H9 (cell line): ENCODE measurements around the gene HBA1. TPM values are rescaled to one million over a fixed set of nuclear protein-coding genes. Genes with fewer than 3 reads are reported as not detected.

Source experiments
- DNase-seq: peaks from one replicate; pipeline ENCODE4 v3.0.0-alpha.2; 2017
- H2AFZ ChIP-seq: one replicate; pipeline ENCODE4 v1.6.1; 2013; ENCODE audit warnings: mild to moderate bottlenecking, low read length, control low read depth, moderate library complexity
- H2AK5ac ChIP-seq: 2 replicates; pipeline ENCODE4 v1.6.1; 2013; ENCODE audit warnings: low read length, control low read depth, mixed read lengths; ENCODE audit not compliant: insufficient read length
- H2BK120ac ChIP-seq: one replicate; pipeline ENCODE4 v1.6.1; 2013; ENCODE audit warnings: low read depth, mild to moderate bottlenecking, low read length, control low read depth, inconsistent platforms; ENCODE audit not compliant: poor library complexity, severe bottlenecking
- H2BK12ac ChIP-seq: 2 replicates; pipeline ENCODE4 v1.6.1; 2013; ENCODE audit warnings: low read length, control low read depth, mixed read lengths, low read depth; ENCODE audit not compliant: insufficient read length
- H2BK15ac ChIP-seq: 2 replicates; pipeline ENCODE4 v1.6.1; 2013; ENCODE audit warnings: low read depth, low read length, control low read depth
- H2BK20ac ChIP-seq: one replicate; pipeline ENCODE4 v1.6.1; 2013; ENCODE audit warnings: low read depth, mild to moderate bottlenecking, low read length, control low read depth, inconsistent platforms; ENCODE audit not compliant: poor library complexity, severe bottlenecking
- H2BK5ac ChIP-seq: 2 replicates; pipeline ENCODE4 v1.6.1; 2013; ENCODE audit warnings: low read length, control low read depth, mixed read lengths; ENCODE audit not compliant: insufficient read length
- H3K14ac ChIP-seq: 2 replicates; pipeline ENCODE4 v1.6.1; 2013; ENCODE audit warnings: low read length, control low read depth; ENCODE audit not compliant: insufficient read depth
- H3K18ac ChIP-seq: 2 replicates; pipeline ENCODE4 v1.6.1; 2013; ENCODE audit warnings: low read depth, mild to moderate bottlenecking, mixed read lengths, low read length, control low read depth; ENCODE audit not compliant: insufficient read length
- H3K23ac ChIP-seq: 2 replicates; pipeline ENCODE4 v1.6.1; 2013; ENCODE audit warnings: low read length, control low read depth, mixed read lengths, low read depth; ENCODE audit not compliant: insufficient read length
- H3K23me2 ChIP-seq: 2 replicates; pipeline ENCODE4 v1.6.1; 2013; ENCODE audit warnings: low read depth, mild to moderate bottlenecking, mixed read lengths, low read length, control low read depth; ENCODE audit not compliant: insufficient read length, poor library complexity, severe bottlenecking
- H3K27ac ChIP-seq: 2 replicates; pipeline ENCODE4 v1.5.1; 2013; ENCODE audit warnings: low read length, control low read depth, mixed read lengths, low read depth; ENCODE audit not compliant: insufficient read length
- H3K27me3 ChIP-seq: 2 replicates; pipeline ENCODE4 v1.6.1; 2013; ENCODE audit warnings: low read length, control low read depth, inconsistent platforms; ENCODE audit not compliant: insufficient read depth
- H3K4ac ChIP-seq: 2 replicates; pipeline ENCODE4 v1.6.1; 2013; ENCODE audit warnings: low read depth, mild to moderate bottlenecking, control low read depth, inconsistent platforms, low read length, moderate library complexity
- H3K4me1 ChIP-seq: 2 replicates; pipeline ENCODE4 v1.6.1; 2013; ENCODE audit warnings: low read length, control low read depth, inconsistent platforms; ENCODE audit not compliant: insufficient read depth
- H3K4me2 ChIP-seq: 2 replicates; pipeline ENCODE4 v1.6.1; 2013; ENCODE audit warnings: low read length, control low read depth, mixed read lengths; ENCODE audit not compliant: insufficient read length, insufficient read depth
- H3K56ac ChIP-seq: 2 replicates; pipeline ENCODE4 v1.6.1; 2013; ENCODE audit warnings: low read depth, mild to moderate bottlenecking, mixed read lengths, low read length, control low read depth; ENCODE audit not compliant: insufficient read length
- H3K79me1 ChIP-seq: 2 replicates; pipeline ENCODE4 v1.6.1; 2013; ENCODE audit warnings: low read depth, mild to moderate bottlenecking, moderate library complexity, low read length, control low read depth, inconsistent platforms; ENCODE audit not compliant: insufficient read depth, poor library complexity, severe bottlenecking
- H3K79me2 ChIP-seq: 2 replicates; pipeline ENCODE4 v1.6.1; 2013; ENCODE audit warnings: low read length, control low read depth, inconsistent platforms; ENCODE audit not compliant: insufficient read depth
- H3K9ac ChIP-seq: 2 replicates; pipeline ENCODE4 v1.6.1; 2013; ENCODE audit warnings: low read length, control low read depth, mixed read lengths; ENCODE audit not compliant: insufficient read length; ENCODE audit errors: extremely low read depth
- H3K9me3 ChIP-seq: one replicate; pipeline ENCODE4 v1.6.1; 2013; ENCODE audit warnings: low read depth, low read length, inconsistent platforms; ENCODE audit not compliant: control insufficient read depth
- H3T11ph ChIP-seq: one replicate; pipeline ENCODE4 v1.6.1; 2013; ENCODE audit warnings: mild to moderate bottlenecking, low read length, control low read depth, inconsistent platforms
- H4K20me1 ChIP-seq: one replicate; pipeline ENCODE4 v1.6.1; 2013; ENCODE audit not compliant: control insufficient read depth, insufficient read length, insufficient read depth
- H4K5ac ChIP-seq: 2 replicates; pipeline ENCODE4 v1.6.1; 2013; ENCODE audit warnings: low read depth, mild to moderate bottlenecking, mixed read lengths, low read length, control low read depth; ENCODE audit not compliant: insufficient read length
- H4K8ac ChIP-seq: replicated peaks from 2 replicates; pipeline ENCODE4 v1.6.1; 2013; ENCODE audit warnings: low read length, control low read depth, mixed read lengths, low read depth; ENCODE audit not compliant: insufficient read length
- H4K91ac ChIP-seq: 2 replicates; pipeline ENCODE4 v1.6.1; 2013; ENCODE audit warnings: low read depth, mild to moderate bottlenecking, moderate library complexity, mixed read lengths, low read length, control low read depth; ENCODE audit not compliant: insufficient read length
- H3K27ac Mint-ChIP-seq, 3 experiments: 2 replicates in 2 of 3; 3 replicates in 1 of 3; pipeline ENCODE4 v1.8.0; 2020 to 2021; ENCODE audit warnings: mixed read lengths in 3 of 3, mild to moderate bottlenecking in 1 of 3, moderate library complexity in 1 of 3
- H3K27me3 Mint-ChIP-seq: 2 replicates; pipeline ENCODE4 v1.8.0; 2021; ENCODE audit warnings: low read depth, mild to moderate bottlenecking, moderate library complexity, mixed read lengths
- H3K36me3 Mint-ChIP-seq, 3 experiments: 2 replicates in 2 of 3; 3 replicates in 1 of 3; pipeline ENCODE4 v1.8.0; 2020 to 2021; ENCODE audit warnings: low read depth in 3 of 3, mixed read lengths in 3 of 3; ENCODE audit not compliant: insufficient read depth in 1 of 3
- H3K4me1 Mint-ChIP-seq, 2 experiments: 2 replicates each; pipeline ENCODE4 v1.8.0; 2020; ENCODE audit warnings: mixed read lengths in 2 of 2
- H3K4me3 Mint-ChIP-seq, 2 experiments: 2 replicates in 1 of 2; 3 replicates in 1 of 2; pipeline ENCODE4 v1.8.0; 2020 to 2021; ENCODE audit warnings: mild to moderate bottlenecking in 2 of 2, mixed read lengths in 2 of 2, moderate library complexity in 1 of 2
- H3K9me3 Mint-ChIP-seq, 2 experiments: 2 replicates in 1 of 2; 3 replicates in 1 of 2; pipeline ENCODE4 v1.8.0; 2020; ENCODE audit warnings: mild to moderate bottlenecking in 2 of 2, mixed read lengths in 2 of 2, moderate library complexity in 1 of 2
- CTCF ChIP-seq: fragments of 200-600 bp; sonication (generic); conservative IDR thresholded peaks from 3 replicates; pipeline ENCODE4 v1.8.0; 2021; ENCODE audit warnings: antibody characterized with exemption, mild to moderate bottlenecking
- WGBS: extraction: QIAGEN DNeasy Blood & Tissue Kit; methylation state at CpG from one replicate; pipeline ENCODE4 v1.1.7; 2013; ENCODE audit warnings: missing lambda C conversion rate, low lambda C conversion rate, mixed read lengths; ENCODE audit not compliant: insufficient read length; ENCODE audit errors: extremely low coverage; 5-methylcytosine and 5-hydroxymethylcytosine counted together
- total RNA-seq: library from RNA; stranded (reverse); gene quantifications from 2 replicates; pipeline ENCODE4 v1.2.1, GENCODE V29; 2021

The HBA1 gene
- total RNA-seq, 1 experiment from 2014 or later: 7.2 TPM

- no CpG with 5 or more reads among the region's 3 CpGs for WGBS
Measured at GRCh38 chr16:212999-213398, 36.5 kb downstream of the HBA1 start.

More at GRCh38 chr16:212999-213398, 36.5 kb downstream of the HBA1 start:
- H3K56ac ChIP-seq: no peak overlapping the region
- Mint-ChIP-seq H3K36me3 (peaks cover 42 to 94% (median 79%) of the 10 kb centered on the region in 3 experiments; a peak in 6 of 7 replicates), H3K9me3 (no peaks in the 10 kb centered on the region), H3K27me3 (no peaks in the 10 kb centered on the region), H3K27ac (0 out of 7 replicates have a peak overlapping the region, but pooled peaks of 2 of the 3 experiments have one; percentile 40 to 56), H3K4me1 (no peaks in the 10 kb centered on the region), H3K4me3 (no peak overlapping the region)
- no peak overlapping the region for H3K9ac ChIP-seq
- H3K4ac ChIP-seq: no peak overlapping the region
- no peak overlapping the region for H2BK15ac ChIP-seq
- no peak overlapping the region for H4K91ac ChIP-seq
- no peak overlapping the region for H2BK120ac ChIP-seq
- no peak overlapping the region for H4K8ac ChIP-seq
- DNase-seq: no peak
- no peak overlapping the region for H3K4me2 ChIP-seq
- H3K4me1 ChIP-seq: no peaks in the 10 kb centered on the region
- H4K5ac ChIP-seq: no peak overlapping the region
- H3K79me2 ChIP-seq: peaks cover 2% of the 10 kb centered on the region; the same call in 1 of the 2 replicates
- no peak overlapping the region for H3K23ac ChIP-seq
- no peak for TF ChIP-seq CTCF
- H3K27ac ChIP-seq: no peak overlapping the region
- H2BK5ac ChIP-seq: no peak overlapping the region
- no peak overlapping the region for H3K14ac ChIP-seq
- H3K9me3 ChIP-seq: no peaks in the 10 kb centered on the region
- H3K23me2 ChIP-seq: no peaks in the 10 kb centered on the region
- H3T11ph ChIP-seq: no peak overlapping the region
- H2BK12ac ChIP-seq: no peak overlapping the region
- H2BK20ac ChIP-seq: no peak overlapping the region
- H3K79me1 ChIP-seq: peaks cover 8% of the 10 kb centered on the region
- peaks cover 3% of the 10 kb centered on the region for H4K20me1 ChIP-seq
- no peak overlapping the region for H3K18ac ChIP-seq
- H2AFZ ChIP-seq: no peak overlapping the region
- H3K27me3 ChIP-seq: no peaks in the 10 kb centered on the region
- no peak overlapping the region for H2AK5ac ChIP-seq
